Measurements from ENCODE around the gene TOP2A. TPM values are rescaled to one million over a fixed set of nuclear protein-coding genes. Genes with fewer than 3 reads are reported as not detected.
A peak's percentile ranks its signal among the peaks of the same experiment; 100 is the strongest.

TOP2A gene
- polyA plus RNA-seq, 1 of the 3 experiments (the other 2 are of a cell fraction), result 20.6 TPM

DNA sequence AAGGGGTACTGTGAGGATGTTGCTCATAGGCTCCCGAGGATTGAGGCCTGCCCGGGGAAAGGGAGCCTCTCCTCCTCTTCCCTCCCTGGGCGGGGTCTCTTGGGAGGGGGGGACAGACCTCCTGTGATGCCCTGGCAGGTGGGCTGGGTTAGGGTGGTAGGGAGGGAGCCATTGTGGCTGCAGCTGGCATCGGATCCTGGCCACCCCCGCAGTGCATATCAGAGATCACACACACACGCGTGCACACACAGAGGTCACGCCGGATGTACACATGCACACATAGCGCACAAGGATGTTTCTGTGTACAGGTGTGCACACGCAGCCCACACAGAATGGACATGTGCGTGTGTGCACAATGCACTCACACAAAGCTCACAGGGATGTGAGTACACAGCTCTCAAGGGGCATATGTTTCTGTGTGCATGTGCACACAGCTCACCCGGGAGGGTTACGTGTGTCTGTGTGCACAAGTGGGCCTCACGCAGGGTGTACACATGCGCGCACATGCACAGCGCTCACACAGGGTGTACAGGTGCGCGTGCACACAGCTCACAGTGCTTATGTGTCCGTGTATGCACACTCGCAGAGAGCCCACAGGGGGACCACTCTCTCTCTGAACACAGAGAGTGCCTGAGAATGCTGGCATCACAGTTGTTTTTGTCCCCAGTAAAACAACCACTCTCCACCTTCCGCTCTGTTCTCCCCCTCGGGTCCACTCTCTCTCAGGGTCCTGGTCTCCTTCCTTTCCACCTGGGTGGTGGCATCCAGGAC is 55.6 kb downstream of the TOP2A start:
- DNase-seq, result peak; percentile 32
- peaks cover 0 to 3% of the 10 kb centered on the region in 2 experiments for H3K36me3 ChIP-seq (replicated peaks in 1 of 2; ENCODE audit: control insufficient read depth in 1 of 2, insufficient read depth in 2 of 2, low read length in 1 of 2)
- no peak overlapping the region for H3K9ac ChIP-seq
- TF ChIP-seq ELF1 (IDR thresholded peaks at IDR 0.05), result no peak
- TF ChIP-seq TCF12 (IDR thresholded peaks at IDR 0.05), result no peak
- TF ChIP-seq RFX5 (IDR thresholded peaks at IDR 0.05; ENCODE audit: low read length), result no peak
- no peak for TF ChIP-seq IRF3 (IDR thresholded peaks at IDR 0.05; ENCODE audit: low read depth, low read length)
- no peak for TF ChIP-seq FOSL2 (IDR thresholded peaks at IDR 0.05; ENCODE audit: borderline replicate concordance, low read depth)
- TF ChIP-seq USF2 (IDR thresholded peaks at IDR 0.05; ENCODE audit: borderline replicate concordance, low read depth, low read length), result no peak
- no peak for TF ChIP-seq GABPA (IDR thresholded peaks at IDR 0.05; ENCODE audit: low read depth)
- no peak for TF ChIP-seq TAF1 (IDR thresholded peaks at IDR 0.05; ENCODE audit: borderline replicate concordance, low read depth, low read length)
- no peak for TF ChIP-seq MAX (IDR thresholded peaks at IDR 0.05; ENCODE audit: low read depth)
- H3K9me3 ChIP-seq, result no peaks in the 10 kb centered on the region
- H3K4me1 ChIP-seq (ENCODE audit: control insufficient read depth in 1 of 2, insufficient read depth in 2 of 2, low read depth in 1 of 2, low read length in 1 of 2), result peaks cover 6 to 19% of the 10 kb centered on the region in 2 experiments; a peak in 2 of 4 replicates
- no peaks in the 10 kb centered on the region for H3K27me3 ChIP-seq (ENCODE audit: insufficient read depth)
- 84% methylated on average over 22 of the region's 24 CpGs for WGBS (ENCODE audit: low lambda C conversion rate)
- H3K9me2 ChIP-seq, result no peaks in the 10 kb centered on the region
- 0 out of 2 replicates have a peak, but pooled peaks cover 3% of the 10 kb centered on the region for H4K20me1 ChIP-seq (ENCODE audit: insufficient read depth)
- peak overlapping the region; percentile 57 to 62 for H3K4me3 ChIP-seq (ENCODE audit: low read depth in 2 of 2, low read length in 1 of 2)
- peaks cover 14% of the 10 kb centered on the region for H3F3A ChIP-seq (replicated peaks; ENCODE audit: insufficient read depth)
- POLR2A ChIA-PET, result interaction anchor here (0.6 to 1.5 kb wide), 10 partner anchors 11 to 198 kb away, joined by 3 to 7 read pairs (median 3); partner anchors contain the start of gene TOP2A
- no peak overlapping the region for H3K27ac ChIP-seq (ENCODE audit: low read depth in 2 of 2, low read length in 1 of 2)
- CTCF ChIA-PET, result interaction anchor here (0.6 to 57.6 kb wide), 23 partner anchors 10 to 196 kb away, joined by 3 to 1706 read pairs (median 7); partner anchors contain the start of genes CCR7, CDC6, RARA and TNS4
- H3K79me2 ChIP-seq (ENCODE audit: insufficient read depth), result no peaks in the 10 kb centered on the region
- H3K4me2 ChIP-seq, result peak overlapping the region; percentile 76; the same call in 1 of the 2 replicates
- no peak overlapping the region for H2AFZ ChIP-seq (ENCODE audit: low read depth)

DNA sequence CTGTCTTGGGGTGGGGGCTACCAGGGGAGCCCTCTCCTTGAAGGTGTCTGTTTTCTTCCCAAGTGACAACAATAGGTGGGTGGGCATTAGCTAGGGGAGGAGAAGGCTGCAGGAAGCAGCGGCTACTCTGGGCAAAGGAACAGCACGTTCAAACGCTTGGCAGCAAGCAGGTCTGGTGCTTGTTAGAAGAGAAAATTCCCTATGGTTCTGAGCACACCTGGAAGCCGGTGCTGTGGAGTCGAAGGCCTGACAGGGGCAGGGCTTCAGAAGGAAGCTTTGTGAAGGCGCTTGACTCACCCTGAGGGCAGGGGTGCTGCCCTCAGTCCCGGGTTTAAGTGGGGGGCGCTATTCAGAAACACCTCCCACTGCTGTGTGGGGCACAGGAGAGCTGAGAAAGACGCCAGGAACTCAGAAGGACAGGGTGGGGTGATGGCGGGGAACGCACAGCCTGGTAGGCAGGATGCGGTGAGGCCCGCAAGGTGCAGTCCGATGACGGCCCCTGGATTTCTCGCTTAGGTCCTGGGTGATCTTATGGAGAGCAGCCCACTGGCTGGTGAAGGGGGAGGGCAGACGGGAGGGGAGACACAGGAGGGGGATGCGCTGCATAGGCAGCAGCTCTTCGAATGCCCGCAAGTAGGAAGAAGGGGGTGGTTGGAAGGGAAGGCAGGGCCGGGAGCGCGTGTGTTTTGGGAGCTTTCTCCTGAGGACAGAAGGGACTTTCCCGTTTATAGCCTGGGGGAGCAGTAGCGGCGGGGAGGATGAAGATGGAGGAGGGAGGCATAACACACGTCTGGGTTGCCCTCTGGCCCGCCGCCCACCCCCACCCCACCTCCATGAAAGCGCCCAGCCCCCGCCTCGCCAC is 56.4 kb downstream of the TOP2A start:
- H3K36me3 ChIP-seq (replicated peaks in 1 of 2; ENCODE audit: control insufficient read depth in 1 of 2, insufficient read depth in 2 of 2, low read length in 1 of 2), result peaks cover 0 to 9% of the 10 kb centered on the region in 2 experiments
- TF ChIP-seq USF2 (IDR thresholded peaks at IDR 0.05; ENCODE audit: borderline replicate concordance, low read depth, low read length), result no peak
- no peak for TF ChIP-seq EP300 (IDR thresholded peaks at IDR 0.05; ENCODE audit: borderline replicate concordance in 1 of 2, low read depth in 1 of 2, low read length in 1 of 2)
- TF ChIP-seq FOXJ3 (CRISPR knock-in tag; IDR thresholded peaks at IDR 0.05), result no peak
- TF ChIP-seq GATA2 (CRISPR knock-in tag; IDR thresholded peaks at IDR 0.05), result no peak
- TF ChIP-seq USF1 (IDR thresholded peaks at IDR 0.05; ENCODE audit: borderline replicate concordance, low read depth), result no peak
- no peak for TF ChIP-seq TAF1 (IDR thresholded peaks at IDR 0.05; ENCODE audit: borderline replicate concordance, low read depth, low read length)
- no peak for TF ChIP-seq JUND (IDR thresholded peaks at IDR 0.05)
- H3K9me2 ChIP-seq, result no peaks in the 10 kb centered on the region
- H3K4me2 ChIP-seq, result no peak overlapping the region
- H3K4me3 ChIP-seq (ENCODE audit: low read depth in 2 of 2, low read length in 1 of 2), result no peak overlapping the region
- peaks cover 6 to 19% of the 10 kb centered on the region in 2 experiments; a peak in 2 of 4 replicates for H3K4me1 ChIP-seq (ENCODE audit: control insufficient read depth in 1 of 2, insufficient read depth in 2 of 2, low read depth in 1 of 2, low read length in 1 of 2)
- no peaks in the 10 kb centered on the region for H3K79me2 ChIP-seq (ENCODE audit: insufficient read depth)
- ChIA-PET CTCF (interaction anchor here (0.9 to 57.6 kb wide), 16 partner anchors 10 to 197 kb away, joined by 3 to 1706 read pairs (median 8); partner anchors contain the start of genes CCR7, CDC6, RARA and TOP2A), POLR2A (interaction anchor here (0.9 to 1.2 kb wide), 5 partner anchors 10 to 174 kb away, joined by 3 to 4 read pairs (median 3); partner anchors contain the start of gene TOP2A)
- 0 out of 2 replicates have a peak, but pooled peaks cover 3% of the 10 kb centered on the region for H4K20me1 ChIP-seq (ENCODE audit: insufficient read depth)
- no peak overlapping the region for H3K9ac ChIP-seq
- peaks cover 21% of the 10 kb centered on the region for H3F3A ChIP-seq (replicated peaks; ENCODE audit: insufficient read depth)
- no peak for DNase-seq
- H3K27me3 ChIP-seq (ENCODE audit: insufficient read depth), result no peaks in the 10 kb centered on the region
- no peak overlapping the region for H3K27ac ChIP-seq (ENCODE audit: low read depth in 2 of 2, low read length in 1 of 2)
- no peak overlapping the region for H2AFZ ChIP-seq (ENCODE audit: low read depth)
- WGBS (ENCODE audit: low lambda C conversion rate), result 90% methylated on average over 27 of the region's 32 CpGs
- H3K9me3 ChIP-seq, result no peaks in the 10 kb centered on the region
